Transverse colon (tissue), 4 donors: ENCODE results near the gene TLX2.

Experiments
- POLR2A ChIP-seq: fragments of 450-650 bp; IDR thresholded peaks from one replicate; pipeline ENCODE4 v1.6.1; 2016; ENCODE audit warnings: antibody characterized with exemption, mild to moderate bottlenecking, moderate library complexity
- POLR2AphosphoS5 ChIP-seq, 3 donors: sonication (generic); formaldehyde crosslinking; IDR thresholded peaks; one replicate each; pipeline ENCODE4 v1.6.1; 2016; ENCODE audit warnings: antibody characterized with exemption in 3 of 3
- TF ChIP-seq, protein P1 (sequence below), 5 experiments: fragments of 200-600 bp in 3 of 5; fragments of 450-650 bp in 2 of 5; sonication (generic) in 3 of 5; IDR thresholded peaks; 1 replicate in 2 of 5; 2 replicates in 3 of 5; pipeline ENCODE4 v1.5.1; 2016 to 2017; ENCODE audit warnings: antibody characterized with exemption in 5 of 5, inconsistent platforms in 3 of 5, mild to moderate bottlenecking in 2 of 5, moderate library complexity in 1 of 5

DNA sequence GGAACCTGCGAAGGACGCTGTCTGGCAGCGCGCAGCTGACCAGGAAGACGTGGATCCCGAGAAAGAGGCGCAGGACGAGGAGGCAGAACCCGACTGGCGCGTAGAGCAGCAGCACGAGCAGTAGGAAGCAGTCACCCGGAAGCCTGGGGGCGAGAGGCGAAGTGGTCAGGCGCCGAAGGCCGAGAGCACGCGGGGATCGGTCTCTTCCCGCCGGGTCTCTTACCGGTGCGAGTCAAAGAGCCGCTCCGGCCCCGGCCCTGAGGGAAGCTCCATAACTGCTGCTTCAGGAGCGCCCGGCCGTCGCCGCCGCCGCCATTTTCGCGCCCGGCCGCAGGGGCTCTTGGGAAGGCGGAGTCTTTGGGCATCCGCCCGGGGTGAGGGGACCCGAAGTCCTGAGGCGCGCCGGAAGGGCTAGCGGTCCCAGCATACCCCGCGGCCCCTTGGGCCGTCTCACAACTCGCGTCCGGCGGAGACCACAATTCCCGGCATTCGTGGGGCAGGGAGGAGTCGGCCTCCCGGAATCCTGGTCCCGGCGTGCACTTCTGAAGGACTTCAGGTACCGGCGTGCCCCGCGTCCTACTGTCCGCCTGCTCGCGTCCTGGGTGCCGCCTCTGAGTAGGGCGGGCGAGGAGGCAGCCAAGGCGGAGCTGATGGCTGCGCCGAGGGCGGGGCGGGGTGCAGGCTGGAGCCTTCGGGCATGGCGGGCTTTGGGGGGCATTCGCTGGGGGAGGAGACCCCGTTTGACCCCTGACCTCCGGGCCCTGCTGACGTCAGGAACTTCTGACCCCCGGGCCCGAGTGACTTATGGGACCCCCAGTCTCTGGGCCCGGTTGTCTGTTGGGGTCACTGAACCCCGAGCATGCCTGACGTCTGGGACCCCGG is 15.3 kb downstream of the TLX2 start, which contains the start of the genes AUP1 and HTRA2:
- TF ChIP-seq, protein P1, sequence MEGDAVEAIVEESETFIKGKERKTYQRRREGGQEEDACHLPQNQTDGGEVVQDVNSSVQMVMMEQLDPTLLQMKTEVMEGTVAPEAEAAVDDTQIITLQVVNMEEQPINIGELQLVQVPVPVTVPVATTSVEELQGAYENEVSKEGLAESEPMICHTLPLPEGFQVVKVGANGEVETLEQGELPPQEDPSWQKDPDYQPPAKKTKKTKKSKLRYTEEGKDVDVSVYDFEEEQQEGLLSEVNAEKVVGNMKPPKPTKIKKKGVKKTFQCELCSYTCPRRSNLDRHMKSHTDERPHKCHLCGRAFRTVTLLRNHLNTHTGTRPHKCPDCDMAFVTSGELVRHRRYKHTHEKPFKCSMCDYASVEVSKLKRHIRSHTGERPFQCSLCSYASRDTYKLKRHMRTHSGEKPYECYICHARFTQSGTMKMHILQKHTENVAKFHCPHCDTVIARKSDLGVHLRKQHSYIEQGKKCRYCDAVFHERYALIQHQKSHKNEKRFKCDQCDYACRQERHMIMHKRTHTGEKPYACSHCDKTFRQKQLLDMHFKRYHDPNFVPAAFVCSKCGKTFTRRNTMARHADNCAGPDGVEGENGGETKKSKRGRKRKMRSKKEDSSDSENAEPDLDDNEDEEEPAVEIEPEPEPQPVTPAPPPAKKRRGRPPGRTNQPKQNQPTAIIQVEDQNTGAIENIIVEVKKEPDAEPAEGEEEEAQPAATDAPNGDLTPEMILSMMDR (IDR thresholded peaks at IDR 0.05): no peak
- peak; percentile 90 for TF ChIP-seq POLR2A
- peak; percentile 85 to 93 (median 86) for TF ChIP-seq POLR2AphosphoS5 (IDR thresholded peaks at IDR 0.05)
